Measurements from ENCODE around the gene NTF4. TPM values are rescaled to one million over a fixed set of nuclear protein-coding genes. Genes with fewer than 3 reads are reported as not detected.
"Not testable (repeated sequence)": the region's sequence is repeated elsewhere in the genome, so short reads cannot be mapped to it uniquely, and the experiment has no call there.

Gene NTF4
- total and polyA plus RNA-seq, 9 donors: 0.13 to 0.46 (median 0.25) TPM; not detected in 5

DNA sequence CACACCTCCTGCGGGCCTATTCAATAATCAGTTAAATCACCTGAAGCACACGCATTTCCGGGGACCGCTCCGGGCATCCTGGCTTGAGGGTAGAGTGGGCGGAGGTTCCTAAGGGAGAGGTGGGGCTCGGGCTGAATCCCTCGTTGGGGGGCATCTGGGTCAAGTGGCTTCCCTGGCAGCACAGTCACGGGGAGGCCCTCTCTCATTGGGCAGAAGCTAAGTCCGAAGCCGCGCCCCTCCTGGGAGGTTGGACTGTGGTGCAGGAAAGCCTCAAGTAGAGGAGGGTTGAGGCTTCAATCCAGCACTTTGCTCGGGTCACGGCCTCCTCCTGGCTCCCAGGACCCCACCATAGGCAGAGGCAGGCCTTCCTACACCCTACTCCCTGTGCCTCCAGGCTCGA, 21.1 kb downstream of the NTF4 start, which contains the start of gene CGB5:
CGB5 (plus strand) TSS at position 301 of the 400 bp plus-strand sequence. CDS start 362 bp downstream, outside the sequence.
- intact Hi-C loops (cut with DNase I); H3K27me3 ChIP-seq; H3K9me3 ChIP-seq; DNase-seq; H3K27ac ChIP-seq; H3K4me1 ChIP-seq (ENCODE audit: insufficient read depth); H3K4me3 ChIP-seq; H3K36me3 ChIP-seq: not testable (repeated sequence)
- 66 to 71% (median 70%) methylated on average over 14 to 15 of the region's 15 CpGs for WGBS, 3 donors

DNA sequence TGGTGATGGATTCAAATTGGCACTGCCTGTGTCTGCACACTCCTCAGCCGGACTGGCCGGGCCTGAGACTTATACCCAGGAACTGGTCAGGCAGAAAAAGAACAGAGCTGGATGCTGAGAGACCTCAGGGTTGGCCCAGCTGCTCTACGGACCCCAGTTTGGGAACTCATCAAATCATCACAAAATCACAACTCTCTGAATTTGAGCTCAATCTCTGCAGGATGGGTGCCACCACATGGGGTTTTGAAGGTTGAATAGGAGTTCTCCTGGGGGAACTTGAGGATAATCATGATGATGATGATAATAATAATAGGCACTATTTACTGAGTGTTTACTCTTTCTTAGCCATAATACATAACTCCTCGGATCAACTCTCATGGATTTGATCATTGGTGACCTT, 22.0 kb downstream of the NTF4 start:
- 63 to 87% (median 80%) methylated on average over 3 to 4 of the region's 4 CpGs for WGBS, 3 donors

DNA sequence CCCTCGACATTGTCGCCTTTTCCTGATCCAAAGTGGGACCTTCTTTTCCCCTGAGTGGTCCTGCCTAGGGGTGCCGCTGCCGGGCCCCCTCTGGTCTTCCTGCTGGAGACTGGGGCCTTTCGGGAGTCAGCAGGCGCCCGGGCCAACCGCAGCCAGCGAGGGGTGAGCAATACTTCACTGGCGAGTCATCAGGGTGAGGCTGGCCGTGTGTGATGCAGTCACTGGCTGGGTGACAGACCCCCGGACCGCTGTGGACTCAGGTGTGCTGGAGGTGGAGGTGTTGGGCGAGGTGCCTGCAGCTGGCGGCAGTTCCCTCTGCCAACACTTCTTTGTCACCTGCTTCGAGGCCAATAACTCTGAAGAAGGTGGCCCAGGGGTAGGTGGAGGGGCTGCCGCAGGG, 22.4 kb downstream of the NTF4 start:
- no peak for DNase-seq
- 75 to 80% (median 79%) methylated on average over 13 to 17 of the region's 17 CpGs for WGBS, 3 donors
- no peak overlapping the region for H3K4me3 ChIP-seq
- intact Hi-C loops (cut with DNase I): no loop called here
- H3K9me3 ChIP-seq: no peaks in the 10 kb centered on the region
- no peak overlapping the region for H3K27ac ChIP-seq
- TF ChIP-seq, protein P1, sequence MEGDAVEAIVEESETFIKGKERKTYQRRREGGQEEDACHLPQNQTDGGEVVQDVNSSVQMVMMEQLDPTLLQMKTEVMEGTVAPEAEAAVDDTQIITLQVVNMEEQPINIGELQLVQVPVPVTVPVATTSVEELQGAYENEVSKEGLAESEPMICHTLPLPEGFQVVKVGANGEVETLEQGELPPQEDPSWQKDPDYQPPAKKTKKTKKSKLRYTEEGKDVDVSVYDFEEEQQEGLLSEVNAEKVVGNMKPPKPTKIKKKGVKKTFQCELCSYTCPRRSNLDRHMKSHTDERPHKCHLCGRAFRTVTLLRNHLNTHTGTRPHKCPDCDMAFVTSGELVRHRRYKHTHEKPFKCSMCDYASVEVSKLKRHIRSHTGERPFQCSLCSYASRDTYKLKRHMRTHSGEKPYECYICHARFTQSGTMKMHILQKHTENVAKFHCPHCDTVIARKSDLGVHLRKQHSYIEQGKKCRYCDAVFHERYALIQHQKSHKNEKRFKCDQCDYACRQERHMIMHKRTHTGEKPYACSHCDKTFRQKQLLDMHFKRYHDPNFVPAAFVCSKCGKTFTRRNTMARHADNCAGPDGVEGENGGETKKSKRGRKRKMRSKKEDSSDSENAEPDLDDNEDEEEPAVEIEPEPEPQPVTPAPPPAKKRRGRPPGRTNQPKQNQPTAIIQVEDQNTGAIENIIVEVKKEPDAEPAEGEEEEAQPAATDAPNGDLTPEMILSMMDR (IDR thresholded peaks at IDR 0.05): no peak
- TF ChIP-seq POLR2A (IDR thresholded peaks at IDR 0.05) (no peak), EP300 (IDR thresholded peaks at IDR 0.05) (no peak)
- no peaks in the 10 kb centered on the region for H3K27me3 ChIP-seq
- no peaks in the 10 kb centered on the region for H3K4me1 ChIP-seq (ENCODE audit: insufficient read depth)
- no peaks in the 10 kb centered on the region for H3K36me3 ChIP-seq

More for the DNA sequence above, 22.0 kb downstream of the NTF4 start:
- DNase-seq; H3K27ac ChIP-seq; intact Hi-C loops (cut with DNase I); H3K4me3 ChIP-seq; H3K36me3 ChIP-seq; H3K9me3 ChIP-seq; H3K4me1 ChIP-seq (ENCODE audit: insufficient read depth); H3K27me3 ChIP-seq: not testable (repeated sequence)

DNA sequence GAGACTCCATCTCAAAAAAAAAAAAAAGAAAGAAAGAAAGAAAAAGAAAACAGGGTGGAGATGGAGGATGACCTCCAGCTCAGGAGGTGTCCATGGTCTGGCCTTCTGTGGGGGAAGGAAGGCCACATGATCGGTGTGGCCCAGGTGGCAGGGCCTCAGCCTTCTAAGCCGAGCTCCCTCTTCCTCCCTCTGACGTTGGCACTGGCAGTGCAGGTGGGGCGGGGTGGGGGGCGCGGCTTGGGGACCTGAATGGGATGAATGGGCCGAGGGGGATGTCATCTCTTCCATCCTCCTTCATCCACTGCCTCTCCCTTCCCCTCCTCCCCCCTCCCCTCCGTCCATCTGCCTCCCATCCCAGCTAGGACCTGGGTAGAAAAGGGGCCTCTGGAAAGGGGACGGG, 24.9 kb downstream of the NTF4 start:
- H3K27ac ChIP-seq; H3K4me1 ChIP-seq (ENCODE audit: insufficient read depth); DNase-seq; H3K9me3 ChIP-seq; H3K36me3 ChIP-seq; H3K4me3 ChIP-seq; H3K27me3 ChIP-seq; intact Hi-C loops (cut with DNase I): not testable (repeated sequence)
- WGBS, 3 donors: 55 to 69% (median 66%) methylated on average over 9 of the region's 9 CpGs

DNA sequence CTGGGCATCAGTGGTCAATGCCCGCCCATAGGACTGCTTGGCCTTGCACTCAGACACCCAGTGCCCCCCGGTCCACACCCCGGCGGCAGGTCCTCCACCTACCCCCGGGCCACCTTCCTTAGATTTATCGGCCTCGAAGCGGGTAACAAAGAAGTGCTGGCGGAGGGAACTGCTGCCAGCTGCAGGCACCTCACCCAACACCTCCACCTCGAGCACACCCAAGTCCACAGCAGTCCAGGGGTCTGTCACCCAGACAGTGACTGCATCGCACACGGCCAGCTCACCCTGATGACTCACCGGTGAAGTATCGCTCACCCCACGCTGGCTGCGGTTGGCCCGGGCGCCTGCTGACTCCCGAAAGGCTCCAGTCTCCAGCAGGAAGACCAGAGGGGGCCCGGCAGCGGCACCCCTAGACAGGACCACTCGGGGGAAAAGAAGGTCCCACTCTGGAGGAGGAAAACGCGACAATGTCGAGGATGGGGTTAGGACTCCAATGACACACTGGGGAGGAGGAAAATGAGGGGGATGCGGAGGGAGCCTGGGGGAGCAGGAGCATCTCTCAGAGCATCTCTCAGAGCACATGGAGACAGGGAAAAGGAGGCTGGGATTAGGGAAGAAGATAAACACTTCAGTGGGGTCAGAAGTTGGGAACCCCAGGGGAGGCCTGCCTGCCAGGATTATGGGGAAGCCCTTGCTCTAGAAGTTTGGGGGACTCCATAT, 25.9 kb downstream of the NTF4 start:
- H3K27me3 ChIP-seq; H3K27ac ChIP-seq; H3K4me3 ChIP-seq; H3K36me3 ChIP-seq; DNase-seq; H3K9me3 ChIP-seq; H3K4me1 ChIP-seq (ENCODE audit: insufficient read depth); intact Hi-C loops (cut with DNase I): not testable (repeated sequence)
- 83 to 89% (median 83%) methylated on average over 26 of the region's 26 CpGs for WGBS, 3 donors

DNA sequence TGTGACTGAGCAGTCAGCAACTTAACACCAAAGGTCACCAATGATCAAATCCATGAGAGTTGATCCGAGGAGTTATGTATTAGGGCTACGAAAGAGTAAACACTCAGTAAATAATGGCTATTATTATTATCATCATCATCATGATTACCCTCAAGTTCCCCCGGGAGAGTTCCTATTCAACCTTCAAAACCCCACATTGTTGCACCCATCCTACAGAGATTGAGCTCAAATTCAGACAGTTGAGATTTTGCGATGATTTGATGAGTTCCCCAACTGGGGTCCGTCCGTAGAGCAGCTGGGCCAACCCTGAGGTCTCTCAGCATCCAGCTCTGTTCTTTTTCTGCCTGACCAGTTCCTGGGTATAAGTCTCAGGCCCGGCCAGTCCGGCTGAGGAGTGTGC, 26.5 kb downstream of the NTF4 start:
- 85 to 88% (median 85%) methylated on average over 7 to 8 of the region's 8 CpGs for WGBS, 3 donors
- H3K4me1 ChIP-seq (ENCODE audit: insufficient read depth); intact Hi-C loops (cut with DNase I); H3K27me3 ChIP-seq; DNase-seq; H3K4me3 ChIP-seq; H3K27ac ChIP-seq; H3K36me3 ChIP-seq; H3K9me3 ChIP-seq: not testable (repeated sequence)

DNA sequence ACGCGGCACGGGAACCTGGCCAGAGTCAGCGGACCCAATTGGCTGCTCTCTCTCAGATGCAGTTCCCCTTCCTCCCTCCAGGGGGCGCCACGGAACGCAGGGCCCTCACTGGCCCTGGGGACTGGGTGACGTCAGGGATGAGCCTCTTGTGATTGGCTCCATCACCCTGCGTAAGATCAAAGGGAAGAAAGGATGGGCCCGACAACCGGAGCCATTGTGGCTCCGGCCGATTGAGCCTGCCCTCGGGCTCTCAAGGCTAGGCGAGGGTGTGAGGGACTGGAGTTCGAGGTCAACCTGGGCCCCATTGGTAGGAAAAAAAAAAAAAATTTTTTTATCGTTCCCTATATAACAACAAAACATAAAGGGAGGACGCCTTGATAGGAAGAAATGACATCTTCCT, 27.8 kb downstream of the NTF4 start, which contains the start of gene CGB1:
CGB1 (minus strand) TSS at position 81 of the 400 bp plus-strand sequence. CDS start 184 bp downstream, outside the sequence.
- WGBS, 3 donors: 48 to 53% (median 49%) methylated on average over 18 of the region's 18 CpGs
- H3K27me3 ChIP-seq; H3K9me3 ChIP-seq; H3K27ac ChIP-seq; H3K4me3 ChIP-seq; intact Hi-C loops (cut with DNase I); DNase-seq; H3K4me1 ChIP-seq (ENCODE audit: insufficient read depth); H3K36me3 ChIP-seq: not testable (repeated sequence)

DNA sequence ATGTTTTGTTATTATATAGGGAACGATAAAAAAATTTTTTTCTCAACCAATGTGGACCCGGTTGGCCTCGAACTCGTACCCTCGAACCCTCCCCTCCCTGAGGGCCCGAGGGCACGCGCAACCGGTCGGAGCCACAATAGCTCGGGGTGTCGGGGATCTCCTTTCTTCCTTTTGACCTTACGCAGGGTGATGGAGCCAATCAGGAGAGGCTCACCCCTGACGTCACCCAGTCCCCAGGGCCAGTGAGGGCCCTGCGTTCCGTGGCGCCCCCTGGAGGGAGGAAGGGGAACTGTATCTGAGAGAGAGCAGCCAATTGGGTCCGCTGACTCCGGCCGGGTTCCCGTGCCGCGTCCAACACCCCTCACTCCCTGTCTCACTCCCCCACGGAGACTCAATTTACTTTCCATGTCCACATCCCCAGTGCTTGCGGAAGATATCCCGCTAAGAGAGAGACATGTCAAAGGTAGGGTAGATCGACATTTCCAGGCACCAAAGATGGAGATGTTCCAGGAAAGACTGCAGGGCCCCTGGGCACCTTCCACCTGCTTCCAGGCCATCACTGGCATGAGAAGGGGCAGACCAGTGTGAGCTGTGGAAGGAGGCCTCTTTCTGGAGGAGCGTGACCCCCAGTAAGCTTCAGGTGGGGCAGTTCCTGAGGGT, 32.8 kb downstream of the NTF4 start, which contains the start of gene CGB2:
CGB2 (plus strand) TSS at position 249 of the 660 bp plus-strand sequence; CDS start at position 455, 206 bp downstream.
- DNase-seq; H3K36me3 ChIP-seq; H3K9me3 ChIP-seq; intact Hi-C loops (cut with DNase I); H3K4me1 ChIP-seq (ENCODE audit: insufficient read depth); H3K27me3 ChIP-seq; H3K27ac ChIP-seq; H3K4me3 ChIP-seq: not testable (repeated sequence)
- 17 to 27% (median 18%) methylated on average over 28 of the region's 28 CpGs for WGBS, 3 donors

DNA sequence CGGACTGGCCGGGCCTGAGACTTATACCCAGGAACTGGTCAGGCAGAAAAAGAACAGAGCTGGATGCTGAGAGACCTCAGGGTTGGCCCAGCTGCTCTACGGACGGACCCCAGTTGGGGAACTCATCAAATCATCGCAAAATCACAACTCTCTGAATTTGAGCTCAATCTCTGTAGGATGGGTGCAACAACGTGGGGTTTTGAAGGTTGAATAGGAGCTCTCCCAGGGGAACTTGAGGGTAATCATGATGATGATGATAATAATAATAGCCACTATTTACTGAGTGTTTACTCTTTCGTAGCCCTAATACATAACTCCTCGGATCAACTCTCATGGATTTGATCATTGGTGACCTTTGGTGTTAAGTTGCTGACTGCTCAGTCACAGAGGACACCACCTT, 34.3 kb downstream of the NTF4 start:
- DNase-seq; H3K9me3 ChIP-seq; H3K4me1 ChIP-seq (ENCODE audit: insufficient read depth); H3K36me3 ChIP-seq; H3K4me3 ChIP-seq; H3K27ac ChIP-seq; intact Hi-C loops (cut with DNase I); H3K27me3 ChIP-seq: not testable (repeated sequence)
- WGBS, 3 donors: 88 to 92% (median 91%) methylated on average over 3 to 6 of the region's 8 CpGs

DNA sequence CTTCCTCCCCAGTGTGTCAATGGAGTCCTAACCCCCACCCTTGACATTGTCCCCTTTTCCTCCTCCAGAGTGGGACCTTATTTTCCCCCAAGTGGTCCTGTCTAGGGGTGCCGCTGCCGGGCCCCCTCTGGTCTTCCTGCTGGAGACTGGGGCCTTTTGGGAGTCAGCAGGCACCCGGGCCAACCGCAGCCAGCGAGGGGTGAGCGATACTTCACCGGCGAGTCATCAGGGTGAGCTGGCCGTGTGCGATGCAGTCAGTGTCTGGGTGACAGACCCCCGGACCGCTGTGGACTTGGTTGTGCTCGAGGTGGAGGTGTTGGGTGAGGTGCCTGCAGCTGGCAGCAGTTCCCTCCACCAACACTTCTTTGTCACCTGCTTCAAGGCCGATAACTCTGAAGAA, 34.9 kb downstream of the NTF4 start:
- H3K9me3 ChIP-seq; intact Hi-C loops (cut with DNase I); H3K27ac ChIP-seq; H3K4me3 ChIP-seq; H3K36me3 ChIP-seq; H3K27me3 ChIP-seq; DNase-seq; H3K4me1 ChIP-seq (ENCODE audit: insufficient read depth): not testable (repeated sequence)
- WGBS, 3 donors: 81 to 84% (median 81%) methylated on average over 14 of the region's 14 CpGs

Data from ovary (tissue), 9 donors.